Hematopoietic multipotent progenitor cell treated with erythropoietin and hydrocortisone succinate and interleukin-3 and kit ligand, for 15 days (in vitro differentiated cells): ENCODE data around the gene MPV17L.
"Not testable (repeated sequence)": the region's sequence is repeated elsewhere in the genome, so short reads cannot be mapped to it uniquely, and the experiment has no call there.

ENCODE experiments used
- DNase-seq: peaks from one replicate; pipeline ENCODE4 v3.0.0-alpha.2; 2015; ENCODE audit warnings: low spot score

Gene MPV17L

GRCh38 chr16:15451098-15451731, 55.7 kb downstream of the MPV17L start:
- DNase-seq, result no peak

- no peak for DNase-seq
Measured at GRCh38 chr16:15452246-15452855, 56.8 kb downstream of the MPV17L start.

GRCh38 chr16:15453296-15453695, 57.7 kb downstream of the MPV17L start:
- not testable (repeated sequence) for DNase-seq

- not testable (repeated sequence) for DNase-seq
Measured at GRCh38 chr16:15454933-15455332, 59.4 kb downstream of the MPV17L start.

GRCh38 chr16:15457400-15457799, 61.8 kb downstream of the MPV17L start:
- no peak for DNase-seq

GRCh38 chr16:15457958-15458357, 62.4 kb downstream of the MPV17L start:
- no peak for DNase-seq

- no peak for DNase-seq
Measured at GRCh38 chr16:15459791-15460190, 64.2 kb downstream of the MPV17L start.

GRCh38 chr16:15460601-15461000, 65.0 kb downstream of the MPV17L start:
- DNase-seq, result no peak

- DNase-seq, result no peak
Measured at GRCh38 chr16:15461376-15461775, 65.8 kb downstream of the MPV17L start.
